GM21526 (cell line): ENCODE measurements around the gene OR51V1.
"Not testable (repeated sequence)": the region's sequence is repeated elsewhere in the genome, so short reads cannot be mapped to it uniquely, and the experiment has no call there.

Experiments
- ATAC-seq: cut with Tn5 transposase; IDR thresholded peaks from one replicate; pipeline ENCODE4 v1.9.1; 2021; ENCODE audit warnings: moderate library complexity; ENCODE audit not compliant: unreplicated experiment, low FRiP score

Gene OR51V1

GRCh38 chr11:5200582-5200981 is at the start of gene OR51V1:
TSS of gene OR51V1 (minus strand) at chr11:5200682. CDS start at chr11:5200682, 0 bp downstream.
- ATAC-seq = no peak

GRCh38 chr11:5249807-5250396 is 49.4 kb upstream of the OR51V1 start, which contains the start of gene HBG1:
TSS of gene HBG1 (minus strand) at chr11:5249857. CDS start at chr11:5249804, 53 bp downstream.
- not testable (repeated sequence) for ATAC-seq

GRCh38 chr11:5248498-5248897 is 48.0 kb upstream of the OR51V1 start:
- not testable (repeated sequence) for ATAC-seq

- no peak for ATAC-seq
These were observed 47.1 kb upstream of the OR51V1 start for GRCh38 chr11:5247472-5248192.

- no peak for ATAC-seq
These were observed 46.4 kb upstream of the OR51V1 start for GRCh38 chr11:5246772-5247471.

GRCh38 chr11:5245155-5245554 is 44.7 kb upstream of the OR51V1 start:
- no peak for ATAC-seq

GRCh38 chr11:5243816-5244180 is 43.3 kb upstream of the OR51V1 start:
- no peak for ATAC-seq

- no peak for ATAC-seq
These were observed 42.7 kb upstream of the OR51V1 start for GRCh38 chr11:5242933-5243815.

- ATAC-seq = no peak
These were observed 41.7 kb upstream of the OR51V1 start for GRCh38 chr11:5242208-5242607.

- no peak for ATAC-seq
These were observed 41.0 kb upstream of the OR51V1 start for GRCh38 chr11:5241458-5241857.

GRCh38 chr11:5240458-5240857 is 40.0 kb upstream of the OR51V1 start:
- no peak for ATAC-seq

- no peak for ATAC-seq
These were observed 39.6 kb upstream of the OR51V1 start for GRCh38 chr11:5240056-5240455.

GRCh38 chr11:5239046-5239445 is 38.6 kb upstream of the OR51V1 start:
- ATAC-seq = no peak

GRCh38 chr11:5238486-5238885 is 38.0 kb upstream of the OR51V1 start:
- ATAC-seq = no peak

- no peak for ATAC-seq
These were observed 36.9 kb upstream of the OR51V1 start for GRCh38 chr11:5237420-5237819.

GRCh38 chr11:5235364-5236095 is 35.0 kb upstream of the OR51V1 start:
- no peak for ATAC-seq

- ATAC-seq = no peak
These were observed 33.9 kb upstream of the OR51V1 start, which contains the start of gene HBD for GRCh38 chr11:5234381-5234834. TSS of gene HBD (minus strand) at chr11:5234483. CDS start at chr11:5234433, 50 bp downstream.

- ATAC-seq = no peak
These were observed 32.8 kb upstream of the OR51V1 start for GRCh38 chr11:5233307-5233706.

GRCh38 chr11:5232821-5233220 is 32.3 kb upstream of the OR51V1 start:
- ATAC-seq = no peak

- ATAC-seq = no peak
These were observed 31.7 kb upstream of the OR51V1 start for GRCh38 chr11:5232176-5232575.
